ENCODE results near the gene SLFN13.
"Not testable (repeated sequence)": the region's sequence is repeated elsewhere in the genome, so short reads cannot be mapped to it uniquely, and the experiment has no call there.

The SLFN13 gene

GRCh38 chr17:35432176-35433074 is 16.1 kb downstream of the SLFN13 start, which contains the start of gene SLFN12:
Gene SLFN12 (minus strand): TSS chr17:35432500. CDS start chr17:35423028, 9,472 bp downstream.
- DNase-seq (ENCODE audit: low read depth), result peak; percentile 98

- DNase-seq (ENCODE audit: low read depth), result no peak
Observed at GRCh38 chr17:35429702-35430101, 18.9 kb downstream of the SLFN13 start.

DNA sequence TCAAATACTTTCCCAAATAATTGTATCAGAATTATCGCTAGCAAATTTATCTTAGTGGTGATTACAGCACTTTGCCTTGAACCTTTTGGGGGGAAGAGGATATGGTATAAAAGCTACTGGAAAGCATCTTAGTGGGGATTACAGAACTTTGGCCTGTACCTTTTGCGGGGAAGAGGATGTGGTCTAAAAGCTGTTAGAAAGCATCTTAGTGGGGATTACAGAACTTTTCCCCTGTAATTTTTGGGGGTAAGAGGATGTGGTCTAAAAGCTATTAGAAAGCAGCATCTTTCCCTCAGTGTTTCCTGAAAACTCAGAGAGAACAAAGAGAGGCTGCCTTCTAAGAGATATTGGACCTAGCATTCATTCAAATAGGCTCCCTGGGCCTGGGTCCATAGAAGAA is 20.3 kb downstream of the SLFN13 start:
- no peak for DNase-seq (ENCODE audit: low read depth)

GRCh38 chr17:35423761-35424160 is 24.8 kb downstream of the SLFN13 start:
- DNase-seq (ENCODE audit: low read depth), result peak; percentile 30

DNA sequence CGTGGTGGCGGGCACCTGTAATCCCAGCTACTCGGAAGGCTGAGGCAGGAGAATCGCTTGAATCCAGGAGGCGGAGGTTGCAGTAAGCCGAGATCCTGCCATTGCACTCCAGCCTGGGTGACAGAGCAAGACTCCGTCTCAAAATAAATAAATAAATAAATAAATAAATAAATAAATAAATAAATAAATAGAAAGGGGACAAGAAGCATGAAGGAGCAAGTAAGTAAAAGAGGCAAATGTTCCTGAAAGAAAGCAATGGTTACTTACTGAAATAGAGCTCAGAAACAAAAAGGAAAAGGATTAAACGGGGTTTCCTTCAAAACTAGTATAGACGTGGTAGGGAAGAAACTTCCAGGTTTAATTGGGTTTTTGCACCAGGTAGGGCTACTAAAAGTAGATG is 27.5 kb downstream of the SLFN13 start:
- not testable (repeated sequence) for DNase-seq (ENCODE audit: low read depth)

- no peak for DNase-seq (ENCODE audit: low read depth)
Observed at GRCh38 chr17:35416659-35417058, 31.9 kb downstream of the SLFN13 start.

DNA sequence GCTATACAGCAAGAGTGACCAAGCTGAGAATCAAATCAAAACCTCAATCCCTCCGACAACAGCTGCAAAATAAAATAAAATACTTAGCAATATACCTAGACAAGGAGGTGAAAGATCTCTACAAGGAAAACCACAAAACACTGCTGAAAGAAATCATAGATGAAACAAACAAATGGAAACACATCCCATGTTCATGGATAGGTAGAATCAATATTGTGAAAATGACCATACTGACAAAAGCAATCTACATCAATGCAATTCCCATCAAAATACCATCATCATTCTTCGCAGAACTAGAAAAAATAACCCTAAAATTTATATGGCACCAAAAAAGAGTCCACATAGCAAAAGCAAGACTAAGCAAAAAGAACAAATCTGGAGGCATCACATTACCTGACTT is 33.9 kb downstream of the SLFN13 start:
- DNase-seq (ENCODE audit: low read depth), result not testable (repeated sequence)

DNA sequence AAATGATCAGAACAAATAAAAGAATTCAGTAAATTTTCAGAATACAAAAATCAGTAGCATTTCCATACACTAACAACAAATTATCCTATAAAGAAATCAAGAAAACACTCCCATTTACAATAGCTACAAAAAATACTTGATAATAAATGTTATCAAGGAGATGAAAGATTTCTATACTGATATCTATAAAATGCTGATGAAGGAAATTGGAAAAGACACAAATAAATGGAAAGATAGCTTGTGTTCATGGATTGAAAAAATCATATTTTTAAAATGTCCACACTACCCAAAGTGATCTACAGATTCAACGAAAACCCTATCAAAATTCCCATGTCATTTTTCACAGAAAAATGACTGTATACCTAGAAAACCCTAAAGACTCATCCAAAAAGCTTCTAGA is 34.3 kb downstream of the SLFN13 start:
- DNase-seq (ENCODE audit: low read depth), result no peak

DNA sequence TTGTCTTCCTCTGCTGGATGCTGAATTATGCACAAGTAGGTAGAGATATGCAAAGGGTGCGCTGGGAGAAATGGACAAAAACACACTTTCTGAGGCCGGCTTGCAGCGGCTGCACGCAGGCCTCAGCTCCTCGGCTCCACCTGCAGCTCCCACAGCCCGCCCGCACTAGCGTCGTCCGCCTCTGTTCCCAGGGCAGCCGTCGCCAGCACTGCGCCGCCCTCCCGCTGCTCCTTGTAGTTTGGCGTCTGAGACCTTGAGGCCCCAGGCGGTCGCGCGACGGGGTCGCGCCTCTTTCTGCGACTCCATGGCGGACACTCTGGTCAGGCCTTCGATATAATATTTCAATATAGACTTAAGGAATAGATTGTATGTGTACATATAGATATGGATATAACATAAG is 41.0 kb downstream of the SLFN13 start:
- DNase-seq (ENCODE audit: low read depth), result no peak

DNA sequence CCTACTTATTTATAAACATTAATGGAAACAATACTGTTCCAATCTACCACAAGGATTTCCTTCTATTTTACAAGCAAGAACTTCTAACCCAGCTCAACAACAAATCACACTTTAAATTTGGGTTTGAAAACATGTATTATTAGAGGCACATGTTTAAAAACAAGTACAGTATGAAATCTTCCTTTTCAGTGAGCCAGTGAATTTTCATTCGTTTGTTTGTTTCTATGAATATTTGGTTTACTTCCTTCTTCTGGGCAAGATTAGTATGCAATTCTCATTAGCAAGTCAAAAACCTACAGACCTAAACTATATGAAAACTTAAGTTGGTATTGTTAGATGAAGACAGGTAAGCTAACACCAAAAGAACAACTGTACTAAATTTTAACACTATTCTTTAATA is 42.0 kb downstream of the SLFN13 start:
- no peak for DNase-seq (ENCODE audit: low read depth)

DNA sequence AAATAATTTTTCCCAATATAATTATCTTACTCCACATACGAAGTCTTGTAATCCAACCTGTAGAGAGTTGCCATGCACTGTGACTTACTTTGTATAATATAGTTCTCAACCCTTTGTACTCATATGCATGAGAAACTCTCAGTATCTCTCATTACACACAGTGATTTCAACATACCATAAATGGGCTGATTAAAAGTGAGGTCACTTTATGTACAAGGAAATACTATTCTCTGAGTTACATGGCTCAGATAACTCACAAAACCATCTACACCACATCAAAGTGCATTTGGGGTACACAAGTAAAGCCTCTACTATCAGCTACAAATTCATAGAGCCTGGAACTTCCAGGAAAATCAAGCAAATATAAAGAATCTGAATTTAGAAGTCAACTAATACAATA is 44.2 kb downstream of the SLFN13 start:
- peak; percentile 15 for DNase-seq (ENCODE audit: low read depth)

DNA sequence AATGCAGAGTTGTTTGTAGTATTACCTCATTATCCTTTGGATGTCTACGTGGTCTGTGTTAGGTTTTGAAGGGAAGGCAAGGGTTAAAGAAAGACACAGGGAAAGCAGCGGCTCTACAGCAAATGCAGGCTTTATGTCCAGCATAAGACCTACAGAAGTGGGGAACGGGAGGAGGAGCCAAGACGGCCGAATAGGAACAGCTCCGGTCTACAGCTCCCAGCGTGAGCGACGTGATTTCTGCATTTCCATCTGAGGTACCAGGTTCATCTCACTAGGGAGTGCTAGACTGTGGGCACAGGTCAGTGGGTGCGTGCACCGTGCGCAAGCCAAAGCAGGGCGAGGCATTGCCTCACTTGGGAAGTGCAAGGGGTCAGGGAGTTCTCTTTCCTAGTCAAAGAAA is 54.8 kb downstream of the SLFN13 start:
- not testable (repeated sequence) for DNase-seq (ENCODE audit: low read depth)

DNA sequence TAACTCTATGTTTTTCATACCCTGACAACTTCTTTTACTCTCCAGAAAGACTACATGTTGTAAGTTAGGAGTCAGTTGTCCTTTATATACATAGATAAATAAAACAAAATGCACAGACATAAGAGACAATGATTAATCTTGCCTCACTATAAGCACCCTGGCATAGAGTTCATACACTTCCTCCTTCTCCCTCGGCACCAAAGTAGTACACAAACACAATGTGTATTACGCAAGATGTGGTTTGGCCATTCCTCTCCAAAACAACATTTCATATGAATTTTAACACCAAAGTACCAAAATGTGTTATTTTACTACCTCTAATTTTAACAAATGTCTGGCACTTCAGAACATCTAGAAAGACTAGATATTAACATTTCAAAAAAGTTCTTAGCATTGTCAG is 57.9 kb downstream of the SLFN13 start:
- peak; percentile 53 for DNase-seq (ENCODE audit: low read depth)

DNA sequence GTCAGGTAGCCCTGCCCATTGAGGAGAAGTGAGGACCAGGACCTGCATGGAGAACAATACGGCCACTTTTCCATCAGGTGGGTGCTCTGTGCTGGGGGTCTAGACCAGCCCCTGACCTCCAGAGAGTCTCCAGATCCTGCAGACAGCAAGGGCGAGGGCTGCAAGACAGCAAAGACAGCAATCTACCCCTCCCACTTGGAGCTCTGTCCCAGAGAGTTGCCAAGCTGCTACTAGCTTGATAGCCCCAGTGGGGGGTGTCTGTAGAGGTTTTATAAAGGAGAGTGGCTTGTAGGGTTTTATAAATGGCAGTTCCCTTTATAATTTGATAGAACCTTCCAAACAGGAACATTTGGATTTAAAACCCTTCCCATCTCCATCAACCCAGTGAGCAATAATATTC is 58.4 kb downstream of the SLFN13 start:
- DNase-seq (ENCODE audit: low read depth), result no peak

GRCh38 chr17:35387496-35387895 is 61.1 kb downstream of the SLFN13 start:
- no peak for DNase-seq (ENCODE audit: low read depth)

Measured in iris pigment epithelial cell (primary cell).